Breast epithelium (tissue), 3 donors: ENCODE measurements around the gene SLC12A5.

Experiments
- CTCF ChIP-seq, 3 donors: fragments of 450-650 bp; IDR thresholded peaks; one replicate each; pipeline ENCODE4 v1.5.1; 2016 to 2017; ENCODE audit warnings: antibody characterized with exemption in 3 of 3, mild to moderate bottlenecking in 3 of 3, moderate library complexity in 3 of 3
- POLR2A ChIP-seq: fragments of 450-650 bp; IDR thresholded peaks from one replicate; pipeline ENCODE4 v1.6.1; 2016; ENCODE audit warnings: antibody characterized with exemption, mild to moderate bottlenecking, moderate library complexity

- no peak for TF ChIP-seq POLR2A
- TF ChIP-seq CTCF (IDR thresholded peaks at IDR 0.05): no peak
Observed at GRCh38 chr20:46023148-46023484, 5.9 kb upstream of the SLC12A5 start.
